ENCODE measurements around the gene KCNQ1.

GRCh38 chr11:2728128-2728662 is 283.4 kb downstream of the KCNQ1 start:
- TF ChIP-seq, protein P1, sequence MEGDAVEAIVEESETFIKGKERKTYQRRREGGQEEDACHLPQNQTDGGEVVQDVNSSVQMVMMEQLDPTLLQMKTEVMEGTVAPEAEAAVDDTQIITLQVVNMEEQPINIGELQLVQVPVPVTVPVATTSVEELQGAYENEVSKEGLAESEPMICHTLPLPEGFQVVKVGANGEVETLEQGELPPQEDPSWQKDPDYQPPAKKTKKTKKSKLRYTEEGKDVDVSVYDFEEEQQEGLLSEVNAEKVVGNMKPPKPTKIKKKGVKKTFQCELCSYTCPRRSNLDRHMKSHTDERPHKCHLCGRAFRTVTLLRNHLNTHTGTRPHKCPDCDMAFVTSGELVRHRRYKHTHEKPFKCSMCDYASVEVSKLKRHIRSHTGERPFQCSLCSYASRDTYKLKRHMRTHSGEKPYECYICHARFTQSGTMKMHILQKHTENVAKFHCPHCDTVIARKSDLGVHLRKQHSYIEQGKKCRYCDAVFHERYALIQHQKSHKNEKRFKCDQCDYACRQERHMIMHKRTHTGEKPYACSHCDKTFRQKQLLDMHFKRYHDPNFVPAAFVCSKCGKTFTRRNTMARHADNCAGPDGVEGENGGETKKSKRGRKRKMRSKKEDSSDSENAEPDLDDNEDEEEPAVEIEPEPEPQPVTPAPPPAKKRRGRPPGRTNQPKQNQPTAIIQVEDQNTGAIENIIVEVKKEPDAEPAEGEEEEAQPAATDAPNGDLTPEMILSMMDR (conservative IDR thresholded peaks at IDR 0.05): no peak
- no peak for TF ChIP-seq EZH2 (IDR thresholded peaks at IDR 0.05; ENCODE audit: low read depth)
